ENCODE results near the gene MGAT5B.

DNA sequence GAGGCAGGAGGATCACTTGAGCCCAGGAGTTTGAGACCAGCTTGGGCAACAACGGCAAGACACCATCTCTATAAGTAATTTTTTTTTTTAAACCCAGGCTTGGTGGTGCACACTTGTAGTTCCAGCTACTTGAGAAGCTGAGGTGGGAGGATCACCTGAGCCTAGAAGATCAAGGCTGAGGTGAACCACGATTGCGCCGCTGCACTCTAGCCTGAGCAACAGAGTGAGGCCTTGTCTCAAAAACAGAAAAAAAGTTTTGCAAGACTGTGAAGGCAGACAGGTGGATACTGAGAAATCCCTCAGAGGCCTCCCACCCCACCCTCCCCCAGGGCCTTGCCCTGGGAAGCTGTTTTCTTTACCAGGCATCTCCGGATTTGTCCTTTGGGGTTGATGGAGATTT is 125.4 kb downstream of the MGAT5B start:
- TF ChIP-seq, protein P1, sequence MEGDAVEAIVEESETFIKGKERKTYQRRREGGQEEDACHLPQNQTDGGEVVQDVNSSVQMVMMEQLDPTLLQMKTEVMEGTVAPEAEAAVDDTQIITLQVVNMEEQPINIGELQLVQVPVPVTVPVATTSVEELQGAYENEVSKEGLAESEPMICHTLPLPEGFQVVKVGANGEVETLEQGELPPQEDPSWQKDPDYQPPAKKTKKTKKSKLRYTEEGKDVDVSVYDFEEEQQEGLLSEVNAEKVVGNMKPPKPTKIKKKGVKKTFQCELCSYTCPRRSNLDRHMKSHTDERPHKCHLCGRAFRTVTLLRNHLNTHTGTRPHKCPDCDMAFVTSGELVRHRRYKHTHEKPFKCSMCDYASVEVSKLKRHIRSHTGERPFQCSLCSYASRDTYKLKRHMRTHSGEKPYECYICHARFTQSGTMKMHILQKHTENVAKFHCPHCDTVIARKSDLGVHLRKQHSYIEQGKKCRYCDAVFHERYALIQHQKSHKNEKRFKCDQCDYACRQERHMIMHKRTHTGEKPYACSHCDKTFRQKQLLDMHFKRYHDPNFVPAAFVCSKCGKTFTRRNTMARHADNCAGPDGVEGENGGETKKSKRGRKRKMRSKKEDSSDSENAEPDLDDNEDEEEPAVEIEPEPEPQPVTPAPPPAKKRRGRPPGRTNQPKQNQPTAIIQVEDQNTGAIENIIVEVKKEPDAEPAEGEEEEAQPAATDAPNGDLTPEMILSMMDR (IDR thresholded peaks at IDR 0.05 in 8 of 11, conservative IDR thresholded peaks at IDR 0.05 in 3 of 11), result no peak
- TF ChIP-seq POLR2A (IDR thresholded peaks at IDR 0.05) (no peak), POLR2AphosphoS5 (IDR thresholded peaks at IDR 0.05) (no peak)
